H9 (cell line): Measurements from ENCODE around the gene MZT2A. TPM values are rescaled to one million over a fixed set of nuclear protein-coding genes. Genes with fewer than 3 reads are reported as not detected.
"Not testable (repeated sequence)": the region's sequence is repeated elsewhere in the genome, so short reads cannot be mapped to it uniquely, and the experiment has no call there.

ENCODE experiments used
- DNase-seq: peaks from one replicate; pipeline ENCODE4 v3.0.0-alpha.2; 2017
- H2AFZ ChIP-seq: one replicate; pipeline ENCODE4 v1.6.1; 2013; ENCODE audit warnings: mild to moderate bottlenecking, low read length, control low read depth, moderate library complexity
- H2AK5ac ChIP-seq: 2 replicates; pipeline ENCODE4 v1.6.1; 2013; ENCODE audit warnings: low read length, control low read depth, mixed read lengths; ENCODE audit not compliant: insufficient read length
- H2BK120ac ChIP-seq: one replicate; pipeline ENCODE4 v1.6.1; 2013; ENCODE audit warnings: low read depth, mild to moderate bottlenecking, low read length, control low read depth, inconsistent platforms; ENCODE audit not compliant: poor library complexity, severe bottlenecking
- H2BK12ac ChIP-seq: 2 replicates; pipeline ENCODE4 v1.6.1; 2013; ENCODE audit warnings: low read length, control low read depth, mixed read lengths, low read depth; ENCODE audit not compliant: insufficient read length
- H2BK15ac ChIP-seq: 2 replicates; pipeline ENCODE4 v1.6.1; 2013; ENCODE audit warnings: low read depth, low read length, control low read depth
- H2BK20ac ChIP-seq: one replicate; pipeline ENCODE4 v1.6.1; 2013; ENCODE audit warnings: low read depth, mild to moderate bottlenecking, low read length, control low read depth, inconsistent platforms; ENCODE audit not compliant: poor library complexity, severe bottlenecking
- H2BK5ac ChIP-seq: 2 replicates; pipeline ENCODE4 v1.6.1; 2013; ENCODE audit warnings: low read length, control low read depth, mixed read lengths; ENCODE audit not compliant: insufficient read length
- H3K14ac ChIP-seq: 2 replicates; pipeline ENCODE4 v1.6.1; 2013; ENCODE audit warnings: low read length, control low read depth; ENCODE audit not compliant: insufficient read depth
- H3K18ac ChIP-seq: 2 replicates; pipeline ENCODE4 v1.6.1; 2013; ENCODE audit warnings: low read depth, mild to moderate bottlenecking, mixed read lengths, low read length, control low read depth; ENCODE audit not compliant: insufficient read length
- H3K23ac ChIP-seq: 2 replicates; pipeline ENCODE4 v1.6.1; 2013; ENCODE audit warnings: low read length, control low read depth, mixed read lengths, low read depth; ENCODE audit not compliant: insufficient read length
- H3K23me2 ChIP-seq: 2 replicates; pipeline ENCODE4 v1.6.1; 2013; ENCODE audit warnings: low read depth, mild to moderate bottlenecking, mixed read lengths, low read length, control low read depth; ENCODE audit not compliant: insufficient read length, poor library complexity, severe bottlenecking
- H3K27ac ChIP-seq: 2 replicates; pipeline ENCODE4 v1.5.1; 2013; ENCODE audit warnings: low read length, control low read depth, mixed read lengths, low read depth; ENCODE audit not compliant: insufficient read length
- H3K27me3 ChIP-seq: 2 replicates; pipeline ENCODE4 v1.6.1; 2013; ENCODE audit warnings: low read length, control low read depth, inconsistent platforms; ENCODE audit not compliant: insufficient read depth
- H3K4ac ChIP-seq: 2 replicates; pipeline ENCODE4 v1.6.1; 2013; ENCODE audit warnings: low read depth, mild to moderate bottlenecking, control low read depth, inconsistent platforms, low read length, moderate library complexity
- H3K4me1 ChIP-seq: 2 replicates; pipeline ENCODE4 v1.6.1; 2013; ENCODE audit warnings: low read length, control low read depth, inconsistent platforms; ENCODE audit not compliant: insufficient read depth
- H3K4me2 ChIP-seq: 2 replicates; pipeline ENCODE4 v1.6.1; 2013; ENCODE audit warnings: low read length, control low read depth, mixed read lengths; ENCODE audit not compliant: insufficient read length, insufficient read depth
- H3K56ac ChIP-seq: 2 replicates; pipeline ENCODE4 v1.6.1; 2013; ENCODE audit warnings: low read depth, mild to moderate bottlenecking, mixed read lengths, low read length, control low read depth; ENCODE audit not compliant: insufficient read length
- H3K79me1 ChIP-seq: 2 replicates; pipeline ENCODE4 v1.6.1; 2013; ENCODE audit warnings: low read depth, mild to moderate bottlenecking, moderate library complexity, low read length, control low read depth, inconsistent platforms; ENCODE audit not compliant: insufficient read depth, poor library complexity, severe bottlenecking
- H3K79me2 ChIP-seq: 2 replicates; pipeline ENCODE4 v1.6.1; 2013; ENCODE audit warnings: low read length, control low read depth, inconsistent platforms; ENCODE audit not compliant: insufficient read depth
- H3K9ac ChIP-seq: 2 replicates; pipeline ENCODE4 v1.6.1; 2013; ENCODE audit warnings: low read length, control low read depth, mixed read lengths; ENCODE audit not compliant: insufficient read length; ENCODE audit errors: extremely low read depth
- H3K9me3 ChIP-seq: one replicate; pipeline ENCODE4 v1.6.1; 2013; ENCODE audit warnings: low read depth, low read length, inconsistent platforms; ENCODE audit not compliant: control insufficient read depth
- H3T11ph ChIP-seq: one replicate; pipeline ENCODE4 v1.6.1; 2013; ENCODE audit warnings: mild to moderate bottlenecking, low read length, control low read depth, inconsistent platforms
- H4K20me1 ChIP-seq: one replicate; pipeline ENCODE4 v1.6.1; 2013; ENCODE audit not compliant: control insufficient read depth, insufficient read length, insufficient read depth
- H4K5ac ChIP-seq: 2 replicates; pipeline ENCODE4 v1.6.1; 2013; ENCODE audit warnings: low read depth, mild to moderate bottlenecking, mixed read lengths, low read length, control low read depth; ENCODE audit not compliant: insufficient read length
- H4K8ac ChIP-seq: replicated peaks from 2 replicates; pipeline ENCODE4 v1.6.1; 2013; ENCODE audit warnings: low read length, control low read depth, mixed read lengths, low read depth; ENCODE audit not compliant: insufficient read length
- H4K91ac ChIP-seq: 2 replicates; pipeline ENCODE4 v1.6.1; 2013; ENCODE audit warnings: low read depth, mild to moderate bottlenecking, moderate library complexity, mixed read lengths, low read length, control low read depth; ENCODE audit not compliant: insufficient read length
- H3K27ac Mint-ChIP-seq, 3 experiments: 2 replicates in 2 of 3; 3 replicates in 1 of 3; pipeline ENCODE4 v1.8.0; 2020 to 2021; ENCODE audit warnings: mixed read lengths in 3 of 3, mild to moderate bottlenecking in 1 of 3, moderate library complexity in 1 of 3
- H3K27me3 Mint-ChIP-seq: 2 replicates; pipeline ENCODE4 v1.8.0; 2021; ENCODE audit warnings: low read depth, mild to moderate bottlenecking, moderate library complexity, mixed read lengths
- H3K36me3 Mint-ChIP-seq, 3 experiments: 2 replicates in 2 of 3; 3 replicates in 1 of 3; pipeline ENCODE4 v1.8.0; 2020 to 2021; ENCODE audit warnings: low read depth in 3 of 3, mixed read lengths in 3 of 3; ENCODE audit not compliant: insufficient read depth in 1 of 3
- H3K4me1 Mint-ChIP-seq, 2 experiments: 2 replicates each; pipeline ENCODE4 v1.8.0; 2020; ENCODE audit warnings: mixed read lengths in 2 of 2
- H3K4me3 Mint-ChIP-seq, 2 experiments: 2 replicates in 1 of 2; 3 replicates in 1 of 2; pipeline ENCODE4 v1.8.0; 2020 to 2021; ENCODE audit warnings: mild to moderate bottlenecking in 2 of 2, mixed read lengths in 2 of 2, moderate library complexity in 1 of 2
- H3K9me3 Mint-ChIP-seq, 2 experiments: 2 replicates in 1 of 2; 3 replicates in 1 of 2; pipeline ENCODE4 v1.8.0; 2020; ENCODE audit warnings: mild to moderate bottlenecking in 2 of 2, mixed read lengths in 2 of 2, moderate library complexity in 1 of 2
- WGBS: extraction: QIAGEN DNeasy Blood & Tissue Kit; methylation state at CpG from one replicate; pipeline ENCODE4 v1.1.7; 2013; ENCODE audit warnings: missing lambda C conversion rate, low lambda C conversion rate, mixed read lengths; ENCODE audit not compliant: insufficient read length; ENCODE audit errors: extremely low coverage; 5-methylcytosine and 5-hydroxymethylcytosine counted together
- total RNA-seq: library from RNA; stranded (reverse); gene quantifications from 2 replicates; pipeline ENCODE4 v1.2.1, GENCODE V29; 2021

The MZT2A gene
- total RNA-seq, 1 experiment from 2014 or later: 127 TPM

- H3K4ac ChIP-seq, H3K18ac ChIP-seq, H3K4me3 Mint-ChIP-seq, H2BK15ac ChIP-seq, H3K79me1 ChIP-seq, H3K9me3 ChIP-seq, H3K23me2 ChIP-seq, H3K4me2 ChIP-seq, H3K79me2 ChIP-seq, H3K56ac ChIP-seq, H3K23ac ChIP-seq, H4K8ac ChIP-seq, H3K9ac ChIP-seq, H4K91ac ChIP-seq, H2BK12ac ChIP-seq, H2AFZ ChIP-seq, H3K9me3 Mint-ChIP-seq, H2BK120ac ChIP-seq, H4K5ac ChIP-seq, H2AK5ac ChIP-seq, H3K14ac ChIP-seq, H2BK20ac ChIP-seq, H3K27me3 Mint-ChIP-seq, H3T11ph ChIP-seq, H3K27ac ChIP-seq, H3K4me1 ChIP-seq, H3K27me3 ChIP-seq, DNase-seq, H2BK5ac ChIP-seq, H3K4me1 Mint-ChIP-seq, H4K20me1 ChIP-seq: not testable (repeated sequence)
- Mint-ChIP-seq H3K27ac (peak overlapping the region in 1 of 3 experiments; percentile 18; a peak in 1 of 7 replicates), H3K36me3 (peaks cover 11 to 48% (median 39%) of the 10 kb centered on the region in 3 experiments; a peak in 6 of 7 replicates)
- WGBS: no CpG with 5 or more reads among the region's 15 CpGs
Observed at GRCh38 chr2:131514408-131515166, 22.4 kb upstream of the MZT2A start.

- H3K27ac Mint-ChIP-seq: peak overlapping the region; percentile 44 to 56 (median 46); a peak in 2 of 7 replicates
- WGBS: no CpG with 5 or more reads among the region's 17 CpGs
Observed at GRCh38 chr2:131511969-131512870, 20.0 kb upstream of the MZT2A start.

More at GRCh38 chr2:131511969-131512870, 20.0 kb upstream of the MZT2A start:
- H2AFZ ChIP-seq, H3K18ac ChIP-seq, H3K4me1 ChIP-seq, H3K4me2 ChIP-seq, H4K5ac ChIP-seq, H2BK5ac ChIP-seq, H2BK20ac ChIP-seq, H3K9ac ChIP-seq, H3K79me1 ChIP-seq, H4K8ac ChIP-seq, H2BK12ac ChIP-seq, H4K20me1 ChIP-seq, H3K4me1 Mint-ChIP-seq, H3K4ac ChIP-seq, H3K27me3 Mint-ChIP-seq, H3K9me3 Mint-ChIP-seq, H3K23me2 ChIP-seq, H2BK15ac ChIP-seq, H2AK5ac ChIP-seq, H3K14ac ChIP-seq, H3K27me3 ChIP-seq, H2BK120ac ChIP-seq, H3K9me3 ChIP-seq, H3K27ac ChIP-seq, H3T11ph ChIP-seq, H4K91ac ChIP-seq, H3K79me2 ChIP-seq, H3K56ac ChIP-seq, H3K4me3 Mint-ChIP-seq, H3K23ac ChIP-seq, DNase-seq: not testable (repeated sequence)
- H3K36me3 Mint-ChIP-seq: peaks cover 17 to 53% (median 39%) of the 10 kb centered on the region in 3 experiments; a peak in 6 of 7 replicates
